Measurements from ENCODE around the gene SELL.
"Not testable (repeated sequence)": the region's sequence is repeated elsewhere in the genome, so short reads cannot be mapped to it uniquely, and the experiment has no call there.

Gene SELL

DNA sequence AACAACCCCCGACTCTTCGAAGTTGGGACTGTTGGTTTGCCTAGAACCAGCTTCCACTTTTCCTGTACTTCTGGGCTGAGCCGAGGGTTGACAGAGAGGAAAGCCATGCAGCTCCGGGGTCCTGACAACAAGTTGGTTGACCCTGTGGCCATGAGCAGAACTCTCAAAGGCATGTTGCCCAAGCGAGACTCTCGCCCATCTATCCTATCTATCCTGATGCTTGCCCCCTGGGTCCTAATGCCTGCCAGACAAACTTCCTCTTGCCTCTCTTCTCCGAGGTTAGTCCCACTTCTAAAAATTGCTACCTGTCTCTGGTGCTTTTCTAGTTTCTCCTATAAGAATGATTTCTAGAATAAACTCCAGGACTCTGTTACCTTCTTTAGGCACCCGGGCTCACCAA is 48.7 kb downstream of the SELL start:
- DNase-seq: not testable (repeated sequence)

DNA sequence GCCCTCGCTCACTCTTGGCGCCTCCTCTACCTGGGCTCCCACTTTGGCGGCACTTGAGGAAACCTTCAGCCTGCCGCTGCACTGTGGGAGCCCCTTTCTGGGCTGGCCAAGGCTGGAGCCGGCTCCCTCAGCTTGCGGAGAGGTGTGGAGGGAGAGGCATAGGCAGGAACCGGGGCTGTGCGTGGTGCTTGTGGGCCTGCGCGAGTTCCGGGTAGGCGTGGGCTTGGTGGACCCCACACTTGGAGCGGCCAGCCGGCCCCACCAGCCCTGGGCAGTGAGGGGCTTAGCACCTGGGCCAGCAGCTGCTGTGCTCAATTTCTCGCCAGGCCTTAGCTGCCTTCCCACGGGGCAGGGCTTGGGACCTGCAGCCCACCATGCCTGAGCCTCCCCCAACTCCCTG is 50.4 kb downstream of the SELL start:
- not testable (repeated sequence) for DNase-seq

DNA sequence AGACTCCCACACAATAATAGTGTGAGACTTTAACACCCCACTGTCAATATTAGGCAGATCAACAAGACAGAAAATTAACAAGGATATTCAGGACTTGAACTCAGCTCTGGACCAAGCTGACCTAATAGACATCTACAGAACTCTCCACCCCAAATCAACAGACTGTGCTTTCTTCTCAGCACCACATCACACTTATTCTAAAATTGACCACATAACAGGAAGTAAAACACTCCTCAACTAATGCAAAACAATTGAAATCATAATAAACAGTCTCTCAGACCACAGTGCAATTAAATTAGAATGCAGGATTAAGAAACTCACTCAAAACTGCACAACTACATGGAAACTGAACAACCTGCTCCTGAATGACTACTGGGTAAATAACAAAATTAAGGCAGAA is 52.6 kb downstream of the SELL start:
- DNase-seq: not testable (repeated sequence)

DNA sequence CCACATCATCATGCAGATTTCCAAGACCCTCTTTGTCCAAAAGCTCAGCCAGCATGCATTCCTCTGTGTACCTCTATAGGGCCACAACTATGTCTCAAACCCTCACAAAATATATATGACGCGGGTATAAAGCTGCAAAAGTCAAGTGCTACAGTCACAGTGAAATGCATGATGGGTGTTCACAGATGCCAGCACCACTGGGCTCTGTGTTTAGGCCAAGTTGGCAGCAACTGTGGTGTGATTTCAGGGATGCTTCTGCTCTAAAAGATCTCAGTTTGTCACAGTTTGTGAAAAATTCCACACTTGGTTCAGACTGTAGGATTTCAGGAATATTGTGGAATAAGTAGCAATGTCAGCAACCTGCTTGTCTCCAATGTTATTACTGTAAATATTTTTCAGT is 57.5 kb downstream of the SELL start:
- DNase-seq: no peak

- DNase-seq: no peak
Observed at GRCh38 chr1:169651035-169651434, 60.4 kb downstream of the SELL start.

- no peak for DNase-seq
Observed at GRCh38 chr1:169650551-169650950, 60.9 kb downstream of the SELL start.

GRCh38 chr1:169648709-169649108 is 62.7 kb downstream of the SELL start:
- no peak for DNase-seq

GRCh38 chr1:169648187-169648586 is 63.2 kb downstream of the SELL start:
- DNase-seq: no peak

DNA sequence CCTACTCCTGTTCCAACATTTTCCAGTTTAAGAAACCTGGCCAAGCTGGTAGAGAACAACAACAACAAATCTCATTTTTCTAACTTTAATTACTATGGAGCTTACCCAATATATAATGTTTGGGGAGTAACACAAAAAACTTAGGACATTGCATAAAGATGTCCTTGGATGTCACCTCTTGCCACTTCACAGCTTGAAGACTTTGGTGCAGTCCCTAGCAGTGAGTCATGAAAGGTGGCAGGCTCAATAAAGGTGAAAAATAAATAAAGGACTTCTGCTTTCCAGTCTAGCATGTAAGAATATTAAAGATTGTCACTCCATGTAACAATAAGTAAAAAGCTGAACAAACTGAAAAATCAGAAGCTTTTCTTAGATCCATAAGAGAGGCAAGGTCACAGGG is 63.9 kb downstream of the SELL start:
- DNase-seq: no peak

GRCh38 chr1:169644297-169644696 is 67.1 kb downstream of the SELL start:
- DNase-seq: no peak

Data from NCI-H446 treated with DMSO at 0.1 percent for 48 hours (cell line).